DND-41 (cell line): ENCODE data around the gene ZSCAN5A.

ENCODE experiments used
- ATAC-seq: fragments of 200-7000 bp; cut with Tn5 transposase; 3 replicates; pipeline ENCODE4 v1.9.1; 2021; ENCODE audit warnings: low read depth; ENCODE audit not compliant: insufficient read depth
- DNase-seq: peaks from one replicate; pipeline ENCODE4 v3.0.0-alpha.2; 2020
- H2AFZ ChIP-seq: 2 replicates; pipeline ENCODE4 v1.6.0; 2012; ENCODE audit warnings: low read depth, low read length
- H3K27ac ChIP-seq: 2 replicates; pipeline ENCODE4 v1.5.1; 2012; ENCODE audit warnings: low read length, inconsistent platforms
- H3K27me3 ChIP-seq: fragments of 200-600 bp; sonication (generic); 2 replicates; pipeline ENCODE4 v1.6.0; 2012; ENCODE audit warnings: low read length, mild to moderate bottlenecking, inconsistent platforms; ENCODE audit not compliant: insufficient read depth, poor library complexity
- H3K36me3 ChIP-seq: 2 replicates; pipeline ENCODE4 v1.5.1; 2012; ENCODE audit warnings: low read length, inconsistent platforms; ENCODE audit not compliant: insufficient read depth
- H3K4me1 ChIP-seq: 2 replicates; pipeline ENCODE4 v1.5.1; 2012; ENCODE audit warnings: mild to moderate bottlenecking, low read length; ENCODE audit not compliant: insufficient read depth
- H3K4me2 ChIP-seq: 2 replicates; pipeline ENCODE4 v1.6.0; 2012; ENCODE audit warnings: mild to moderate bottlenecking, moderate library complexity, low read length, inconsistent platforms; ENCODE audit not compliant: insufficient read depth
- H3K4me3 ChIP-seq, 2 experiments: fragments of 200-600 bp in 1 of 2; shearing (Covaris generic) in 1 of 2; 2 replicates each; pipeline ENCODE4 v1.5.1; 2012 to 2016; ENCODE audit warnings: inconsistent platforms in 2 of 2, low read length in 2 of 2, mild to moderate bottlenecking in 2 of 2, low read depth in 1 of 2, moderate library complexity in 1 of 2
- H3K79me2 ChIP-seq: 2 replicates; pipeline ENCODE4 v1.6.0; 2012; ENCODE audit warnings: low read length, inconsistent platforms; ENCODE audit not compliant: insufficient read depth
- H3K9ac ChIP-seq: 2 replicates; pipeline ENCODE4 v1.6.0; 2012; ENCODE audit warnings: low read depth, mild to moderate bottlenecking, inconsistent platforms, low read length, moderate library complexity
- H3K9me3 ChIP-seq: 2 replicates; pipeline ENCODE4 v1.5.1; 2012; ENCODE audit warnings: low read length, moderate library complexity, mild to moderate bottlenecking, inconsistent platforms; ENCODE audit not compliant: insufficient read depth, severe bottlenecking
- H4K20me1 ChIP-seq: 2 replicates; pipeline ENCODE4 v1.6.0; 2012; ENCODE audit warnings: low read length; ENCODE audit not compliant: insufficient read depth
- CTCF ChIP-seq: IDR thresholded peaks from 2 replicates; pipeline ENCODE4 v1.5.1; 2012; ENCODE audit warnings: borderline replicate concordance, low read length, moderate library complexity, mild to moderate bottlenecking; ENCODE audit not compliant: poor library complexity, severe bottlenecking; ENCODE audit errors: extremely low read depth
- EZH2 ChIP-seq: IDR thresholded peaks from 3 replicates; pipeline ENCODE4 v1.6.1; 2012; ENCODE audit warnings: borderline replicate concordance, low read depth, mild to moderate bottlenecking, moderate library complexity, low read length, inconsistent platforms; ENCODE audit not compliant: severe bottlenecking

Gene ZSCAN5A

GRCh38 chr19:56272161-56272798, 42.4 kb downstream of the ZSCAN5A start, which contains the start of gene EDDM13:
TSS of gene EDDM13 (plus strand) at chr19:56272748. CDS start at chr19:56272835, 87 bp downstream.
- no peaks in the 10 kb centered on the region for H4K20me1 ChIP-seq
- H2AFZ ChIP-seq: no peak within 1 kb of the TSS
- no peak within 1 kb of the TSS for H3K27ac ChIP-seq
- DNase-seq (no peak), ATAC-seq (no peak)
- H3K36me3 ChIP-seq: no peaks in the 10 kb centered on the region
- no peaks in the 10 kb centered on the region for H3K9me3 ChIP-seq
- no peaks in the 10 kb centered on the region for H3K4me1 ChIP-seq
- H3K27me3 ChIP-seq: no peaks in the 10 kb centered on the region
- no peak for TF ChIP-seq EZH2
- no peak for TF ChIP-seq CTCF
- H3K4me2 ChIP-seq: no peak within 1 kb of the TSS
- no peak within 1 kb of the TSS for H3K9ac ChIP-seq
- no peaks in the 10 kb centered on the region for H3K79me2 ChIP-seq
- H3K4me3 ChIP-seq: no peak within 1 kb of the TSS

DNA sequence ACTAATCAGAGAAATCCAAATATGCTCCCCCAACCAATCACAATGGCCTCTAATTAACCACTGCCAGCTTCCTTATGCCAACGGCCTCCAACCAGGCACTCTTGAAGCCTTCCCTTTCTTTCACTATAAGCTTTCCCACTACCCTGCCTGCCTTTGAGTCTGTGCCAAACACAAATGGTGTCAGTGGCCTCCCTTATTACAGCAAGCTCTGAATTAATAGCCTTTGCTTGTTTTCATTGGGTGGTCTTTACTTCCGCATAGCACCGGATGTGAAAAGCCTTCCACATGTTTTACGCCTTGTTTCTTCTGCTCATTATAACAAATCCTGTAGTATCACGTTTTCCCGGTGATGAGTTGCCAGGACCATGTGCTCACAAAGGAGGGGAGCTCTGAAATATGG, 43.5 kb downstream of the ZSCAN5A start:
- H3K27me3 ChIP-seq: no peaks in the 10 kb centered on the region
- no peaks in the 10 kb centered on the region for H3K79me2 ChIP-seq
- H3K4me2 ChIP-seq: no peak overlapping the region
- no peak overlapping the region for H2AFZ ChIP-seq
- H3K4me3 ChIP-seq: no peak overlapping the region
- H4K20me1 ChIP-seq: no peaks in the 10 kb centered on the region
- no peaks in the 10 kb centered on the region for H3K4me1 ChIP-seq
- no peak for ATAC-seq
- H3K36me3 ChIP-seq: no peaks in the 10 kb centered on the region
- TF ChIP-seq EZH2 (no peak), CTCF (no peak)
- H3K9me3 ChIP-seq: no peaks in the 10 kb centered on the region
- H3K27ac ChIP-seq: no peak overlapping the region
- DNase-seq: no peak
- no peak overlapping the region for H3K9ac ChIP-seq

- H3K4me1 ChIP-seq: no peaks in the 10 kb centered on the region
- no peak overlapping the region for H3K9ac ChIP-seq
- TF ChIP-seq EZH2: no peak
- no peak for TF ChIP-seq CTCF
- no peaks in the 10 kb centered on the region for H3K79me2 ChIP-seq
- H2AFZ ChIP-seq: no peak overlapping the region
- no peaks in the 10 kb centered on the region for H3K27me3 ChIP-seq
- no peak overlapping the region for H3K27ac ChIP-seq
- H4K20me1 ChIP-seq: no peaks in the 10 kb centered on the region
- DNase-seq (no peak), ATAC-seq (no peak)
- H3K4me3 ChIP-seq: no peak overlapping the region
- H3K9me3 ChIP-seq: no peaks in the 10 kb centered on the region
- no peak overlapping the region for H3K4me2 ChIP-seq
- H3K36me3 ChIP-seq: no peaks in the 10 kb centered on the region
These were observed 44.0 kb downstream of the ZSCAN5A start for GRCh38 chr19:56270676-56271075.

DNA sequence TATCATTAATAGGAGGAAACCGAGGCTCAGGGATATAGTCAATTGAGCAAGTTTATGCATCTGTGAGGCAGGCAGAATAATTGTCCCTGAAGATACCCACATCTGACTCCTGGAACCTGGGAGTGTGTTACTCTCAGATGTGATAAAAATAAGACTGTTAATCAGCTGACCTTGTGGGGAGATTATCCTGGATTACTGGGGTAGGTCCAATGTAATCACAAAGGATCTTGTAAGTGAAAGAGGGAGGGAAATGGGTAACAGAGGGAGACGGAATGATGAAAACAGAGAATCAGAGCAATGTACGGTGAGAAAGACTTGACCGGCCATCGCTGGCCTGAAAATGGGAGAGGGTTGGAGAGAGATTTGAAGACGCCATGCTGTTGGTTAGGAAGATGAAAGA, 45.3 kb downstream of the ZSCAN5A start:
- H2AFZ ChIP-seq: no peak overlapping the region
- no peak for TF ChIP-seq EZH2
- no peak for TF ChIP-seq CTCF
- H3K27me3 ChIP-seq: no peaks in the 10 kb centered on the region
- no peaks in the 10 kb centered on the region for H3K4me1 ChIP-seq
- H3K9me3 ChIP-seq: no peaks in the 10 kb centered on the region
- no peaks in the 10 kb centered on the region for H3K36me3 ChIP-seq
- H4K20me1 ChIP-seq: no peaks in the 10 kb centered on the region
- no peak overlapping the region for H3K4me3 ChIP-seq
- ATAC-seq (no peak), DNase-seq (no peak)
- H3K79me2 ChIP-seq: no peaks in the 10 kb centered on the region
- H3K9ac ChIP-seq: no peak overlapping the region
- no peak overlapping the region for H3K4me2 ChIP-seq
- no peak overlapping the region for H3K27ac ChIP-seq
